Left lobe of liver (tissue), 2 donors: ENCODE data around the gene CDC25B. TPM values are rescaled to one million over a fixed set of nuclear protein-coding genes. Genes with fewer than 3 reads are reported as not detected.
"Not testable (repeated sequence)": the region's sequence is repeated elsewhere in the genome, so short reads cannot be mapped to it uniquely, and the experiment has no call there.

Source experiments
- ATAC-seq: fragments of 200-7000 bp; cut with Tn5 transposase; one replicate; pipeline ENCODE4 v1.9.1; 2020; ENCODE audit warnings: mild to moderate bottlenecking, moderate library complexity
- DNase-seq: peaks from one replicate; pipeline ENCODE4 v3.0.0-alpha.2; 2020; ENCODE audit warnings: low spot score
- total RNA-seq: library from RNA; stranded (reverse); gene quantifications from one replicate; pipeline ENCODE4 v1.2.1, GENCODE V29; 2021
- donor health status: DM: no; HTN: no; CAD: no; lungs with moderate emphysema.
- donor health status: DM: no; HTN: yes; CAD: no.

Gene CDC25B
- total RNA-seq, 1 donor from 2014 or later: 12.4 TPM

DNA sequence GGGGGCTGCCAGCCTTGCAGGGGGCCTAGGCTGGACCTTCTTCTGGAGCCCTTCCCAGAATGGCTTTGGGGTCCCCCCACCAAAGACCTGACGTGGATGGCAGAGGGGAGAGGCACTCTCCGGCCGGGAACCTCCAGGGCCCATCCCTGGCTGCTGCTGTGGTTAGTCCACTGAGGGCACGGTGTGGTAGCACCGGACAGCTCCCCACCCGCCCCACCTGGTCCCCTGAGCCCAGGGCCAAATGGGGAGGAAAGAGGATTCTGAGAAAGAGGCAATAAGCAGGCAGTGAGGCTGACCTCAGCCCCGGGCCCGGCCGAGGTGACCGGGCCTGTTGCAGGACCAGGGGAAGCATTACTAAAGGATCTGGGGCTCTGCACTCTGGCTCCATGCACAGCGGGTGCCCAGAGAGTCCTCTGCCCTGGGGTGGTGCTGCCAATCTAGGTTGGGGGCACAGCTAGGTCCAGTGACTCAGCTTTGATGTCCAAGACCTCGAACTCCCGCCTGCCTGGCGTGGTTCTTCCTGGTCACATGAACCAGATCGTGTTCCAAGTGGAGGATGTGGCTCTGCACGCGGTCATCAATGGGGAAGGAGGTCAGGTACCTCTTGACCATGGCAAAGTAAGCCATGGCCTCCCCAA, 11.8 kb upstream of the CDC25B start:
- DNase-seq (no peak), ATAC-seq (no peak)

DNA sequence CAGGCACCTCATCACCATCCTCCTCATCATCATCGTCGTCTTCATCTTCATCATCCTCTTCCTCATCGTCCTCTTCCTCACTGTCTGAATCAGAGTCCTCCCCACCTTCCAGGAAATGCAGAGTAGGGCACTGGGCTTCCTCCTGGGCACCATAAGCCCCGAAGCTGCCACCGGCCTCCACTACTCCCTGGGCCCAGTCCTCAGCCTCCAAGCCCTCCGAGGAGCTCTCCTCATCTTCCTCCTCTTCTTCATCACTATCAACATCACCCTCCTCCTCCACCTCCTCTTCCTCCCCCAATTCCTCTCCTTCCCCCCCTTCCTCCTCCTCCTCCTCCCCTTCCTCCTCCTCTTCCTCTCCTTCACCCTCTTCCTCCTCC, 11.3 kb upstream of the CDC25B start:
- DNase-seq (no peak), ATAC-seq (no peak)

DNA sequence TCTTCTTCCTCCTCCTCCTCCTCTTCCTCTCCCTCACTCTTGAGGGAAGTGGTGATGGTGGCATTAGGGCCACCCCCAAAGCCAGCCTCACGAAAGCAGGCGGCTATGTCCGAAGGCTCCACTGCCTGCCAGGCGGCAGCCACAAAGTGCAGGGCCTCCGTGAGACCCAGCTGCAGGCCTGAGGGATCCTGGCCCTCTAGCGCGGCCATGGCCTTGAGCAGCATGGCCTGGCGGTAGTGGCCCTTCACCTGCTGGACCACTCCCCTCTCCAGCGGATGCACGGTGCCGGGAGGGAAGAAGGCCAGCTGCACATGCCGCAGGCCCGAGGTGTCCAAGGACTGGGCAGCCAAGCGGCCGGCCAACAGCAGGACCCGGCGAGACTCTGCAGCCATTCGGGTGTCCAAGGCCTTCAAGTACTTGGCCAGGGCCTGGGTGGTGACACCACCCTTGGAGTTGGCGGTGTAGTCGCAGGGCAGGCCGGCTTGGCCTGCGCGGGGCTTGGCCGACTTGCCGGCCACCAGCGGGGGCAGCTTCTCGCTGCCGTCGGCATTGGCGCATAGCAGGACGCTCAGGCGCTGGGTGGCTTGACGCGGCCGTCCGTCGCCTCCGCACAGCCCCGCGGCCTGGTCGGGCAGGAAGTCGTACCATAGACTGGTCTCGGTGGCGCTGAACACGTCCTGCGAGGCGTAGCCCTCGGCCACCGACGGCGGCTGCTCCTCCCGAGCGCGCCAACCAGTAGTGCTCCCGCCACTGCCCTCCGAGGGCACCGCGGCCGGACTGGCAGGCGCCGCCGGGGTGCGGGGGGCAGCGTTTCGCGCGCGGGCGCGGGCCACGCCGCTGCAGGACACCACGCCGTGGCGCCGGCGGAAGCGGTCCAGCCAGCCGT, 10.6 kb upstream of the CDC25B start:
- DNase-seq (no peak), ATAC-seq (no peak)

DNA sequence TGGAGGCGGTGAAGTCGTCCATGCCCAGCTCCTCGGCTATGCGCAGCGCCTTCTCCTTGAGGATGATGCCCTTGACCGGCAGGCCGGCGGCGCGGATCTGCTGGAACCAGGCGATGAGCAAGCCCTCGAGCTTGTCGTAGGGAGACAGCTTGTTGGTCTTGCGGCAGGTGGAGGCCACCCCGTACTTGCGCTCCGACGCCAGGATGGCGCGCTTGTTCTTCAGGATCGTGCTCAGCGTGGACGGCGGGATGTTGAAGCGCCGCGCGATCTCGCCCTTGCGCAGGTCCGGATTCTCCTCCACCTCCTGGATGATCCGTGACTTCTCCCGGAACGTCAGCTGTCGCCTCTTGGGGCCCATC, 10.0 kb upstream of the CDC25B start:
- DNase-seq (no peak), ATAC-seq (no peak)

DNA sequence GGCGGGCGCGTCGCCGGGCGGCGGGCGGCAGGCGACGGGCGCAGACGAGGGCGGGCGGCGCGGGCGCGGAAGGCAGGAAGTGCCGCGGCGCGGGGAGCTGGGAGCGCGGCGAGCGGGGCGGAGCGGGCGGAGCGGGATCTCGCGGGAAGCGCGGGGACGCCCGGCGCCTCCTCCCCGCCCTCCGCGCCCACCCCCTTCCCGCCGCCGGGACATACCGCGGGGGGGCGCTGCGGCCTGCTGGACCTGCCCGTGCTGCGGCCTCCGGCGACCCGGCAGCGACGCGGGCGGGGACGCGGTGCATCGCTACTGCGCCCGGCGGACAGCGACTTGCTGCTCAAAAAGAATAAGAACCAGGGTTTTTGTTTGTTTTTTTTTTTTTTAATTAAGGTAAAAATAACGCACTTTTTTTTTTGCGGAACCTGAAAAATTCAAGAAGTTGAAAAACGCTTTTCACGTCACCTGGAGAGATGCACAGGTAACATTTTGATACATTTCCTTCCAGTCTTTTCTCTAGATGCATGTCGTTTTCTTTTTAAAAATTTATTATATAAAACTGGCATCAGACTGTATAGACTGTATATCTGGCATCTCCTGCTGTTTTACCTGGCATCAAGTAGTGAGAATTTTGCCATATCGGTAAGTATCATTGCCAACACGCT, 9.3 kb upstream of the CDC25B start, which contains the start of gene CENPB:
Gene CENPB (minus strand): TSS at position 76 of the 659 bp plus-strand sequence. CDS start 257 bp downstream, outside the sequence.
- peak; percentile 91 for DNase-seq
- ATAC-seq: peak; percentile 98

DNA sequence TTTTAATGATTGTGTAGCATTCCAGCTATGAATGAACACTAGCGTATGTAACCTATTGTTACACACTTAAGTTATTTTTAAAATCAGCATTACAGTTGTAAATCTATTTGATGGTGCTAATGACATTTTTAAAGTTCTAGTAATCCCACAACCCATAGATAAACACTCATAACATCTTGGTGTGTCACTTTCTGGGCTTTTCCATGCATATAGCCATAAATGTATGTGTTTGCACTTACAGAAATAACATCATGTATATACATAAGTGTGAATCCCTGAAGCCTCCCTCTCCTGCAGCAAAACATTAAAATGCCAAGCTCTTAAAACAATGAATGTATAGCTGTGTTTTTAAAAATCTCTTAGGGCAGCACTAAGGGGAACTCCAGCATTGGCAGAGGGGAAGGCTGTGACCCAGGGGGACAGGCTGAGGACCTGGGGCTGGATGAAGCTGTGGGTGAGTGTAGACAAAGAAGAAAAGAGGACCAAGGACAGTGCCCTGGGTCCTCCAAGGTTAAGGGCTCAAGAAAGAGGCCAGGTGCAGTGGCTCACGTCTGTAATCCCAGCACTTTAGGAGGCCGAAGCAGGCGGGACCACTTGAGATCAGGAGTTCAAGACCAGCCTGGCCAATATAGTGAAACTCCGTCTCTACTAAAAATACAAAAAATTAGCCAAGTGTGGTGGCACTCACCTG, 8.6 kb upstream of the CDC25B start:
- DNase-seq: no peak
- ATAC-seq: no peak

DNA sequence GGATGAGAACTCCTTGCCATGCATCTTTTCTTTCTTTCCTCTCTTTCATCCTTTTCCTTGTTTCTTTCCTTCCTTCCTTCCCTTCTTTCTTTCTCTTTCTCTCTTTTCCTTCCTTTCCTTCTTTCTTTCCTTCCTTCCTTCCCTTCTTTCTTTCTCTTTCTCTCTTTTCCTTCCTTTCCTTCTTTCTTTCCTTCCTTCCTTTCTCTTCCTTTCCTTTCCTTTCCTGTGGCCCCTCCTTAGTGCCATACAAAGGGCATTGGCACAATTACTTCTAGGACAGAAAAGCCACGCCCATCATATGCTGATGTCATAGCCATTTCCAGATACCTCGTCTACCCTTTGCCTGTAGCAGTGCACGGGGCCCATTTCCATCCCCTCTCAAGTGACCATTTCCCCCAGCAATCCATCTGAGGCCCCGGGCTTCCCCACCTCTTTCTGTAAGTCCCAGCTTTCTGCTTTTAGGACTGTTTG, 7.4 kb upstream of the CDC25B start:
- DNase-seq (no peak), ATAC-seq (no peak)

DNA sequence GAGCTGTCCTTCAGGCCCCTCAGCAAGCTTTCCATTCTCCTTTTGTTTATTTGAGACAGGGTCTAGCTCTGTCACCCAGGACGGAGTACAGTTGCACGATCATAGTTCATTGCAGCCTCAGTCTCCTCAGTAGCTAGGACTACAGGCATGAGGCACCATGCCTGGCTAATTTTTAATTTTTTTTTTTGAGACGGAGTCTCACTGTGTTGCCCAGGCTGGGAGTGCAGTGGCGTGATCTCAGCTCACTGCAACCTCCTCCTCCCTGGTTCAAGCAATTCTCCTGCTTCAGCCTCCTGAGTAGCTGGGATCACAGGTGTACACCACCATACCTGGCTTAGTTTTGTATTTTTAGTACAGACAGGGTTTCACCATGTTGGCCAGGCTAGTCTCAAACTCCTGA, 6.9 kb upstream of the CDC25B start:
- not testable (repeated sequence) for DNase-seq, ATAC-seq

DNA sequence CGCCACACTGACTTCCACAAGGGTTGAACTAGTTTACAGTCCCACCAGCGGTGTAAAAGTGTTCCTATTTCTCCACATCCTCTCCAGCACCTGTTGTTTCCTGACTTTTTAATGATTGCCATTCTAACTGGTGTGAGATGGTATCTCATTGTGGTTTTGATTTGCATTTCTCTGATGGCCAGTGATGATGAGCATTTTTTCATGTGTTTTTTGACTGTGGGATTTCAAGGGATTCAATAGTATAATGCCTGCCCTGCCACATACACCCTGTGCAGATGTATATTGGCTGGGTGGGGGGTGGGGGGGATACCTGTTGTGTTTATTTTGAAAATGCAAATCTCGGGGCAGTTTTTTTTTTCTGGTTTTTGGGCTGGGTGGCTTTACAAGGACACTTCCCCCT, 1.9 kb upstream of the CDC25B start:
- DNase-seq, ATAC-seq: not testable (repeated sequence)

DNA sequence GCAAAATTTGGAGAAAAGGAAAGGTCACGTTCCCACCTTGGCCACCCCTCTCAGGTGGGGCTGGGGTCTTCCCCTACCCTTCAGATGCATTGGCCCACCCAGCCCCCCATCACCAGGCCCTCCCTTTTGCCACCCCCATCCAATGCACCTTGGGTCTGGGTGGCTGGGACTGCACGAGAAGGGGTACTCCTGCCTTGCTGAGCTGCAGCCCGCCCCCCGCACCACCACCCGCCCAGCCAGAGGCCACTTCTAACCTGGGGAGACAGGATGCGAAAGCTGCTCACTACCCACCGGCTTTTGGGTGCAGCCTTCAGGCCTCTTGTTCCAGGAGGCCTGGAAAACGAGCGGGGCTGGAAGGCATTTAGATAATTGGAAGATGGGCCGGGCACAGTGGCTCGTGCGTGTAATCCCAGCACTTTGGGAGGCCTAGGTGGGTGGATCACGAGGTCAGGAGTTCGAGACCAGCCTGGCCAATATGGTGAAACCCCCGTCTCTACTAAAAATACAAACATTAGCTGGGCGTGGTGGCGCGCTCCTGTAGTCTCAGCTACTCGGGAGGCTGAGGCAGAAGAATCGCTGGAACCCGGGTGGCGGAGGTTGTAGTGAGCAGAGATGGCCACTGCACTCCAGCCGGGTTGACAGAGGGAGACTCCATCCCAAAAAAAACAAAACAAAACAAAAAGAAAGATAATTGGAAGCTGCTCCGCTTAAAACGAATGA, 1.2 kb upstream of the CDC25B start:
- DNase-seq: no peak
- ATAC-seq: no peak

DNA sequence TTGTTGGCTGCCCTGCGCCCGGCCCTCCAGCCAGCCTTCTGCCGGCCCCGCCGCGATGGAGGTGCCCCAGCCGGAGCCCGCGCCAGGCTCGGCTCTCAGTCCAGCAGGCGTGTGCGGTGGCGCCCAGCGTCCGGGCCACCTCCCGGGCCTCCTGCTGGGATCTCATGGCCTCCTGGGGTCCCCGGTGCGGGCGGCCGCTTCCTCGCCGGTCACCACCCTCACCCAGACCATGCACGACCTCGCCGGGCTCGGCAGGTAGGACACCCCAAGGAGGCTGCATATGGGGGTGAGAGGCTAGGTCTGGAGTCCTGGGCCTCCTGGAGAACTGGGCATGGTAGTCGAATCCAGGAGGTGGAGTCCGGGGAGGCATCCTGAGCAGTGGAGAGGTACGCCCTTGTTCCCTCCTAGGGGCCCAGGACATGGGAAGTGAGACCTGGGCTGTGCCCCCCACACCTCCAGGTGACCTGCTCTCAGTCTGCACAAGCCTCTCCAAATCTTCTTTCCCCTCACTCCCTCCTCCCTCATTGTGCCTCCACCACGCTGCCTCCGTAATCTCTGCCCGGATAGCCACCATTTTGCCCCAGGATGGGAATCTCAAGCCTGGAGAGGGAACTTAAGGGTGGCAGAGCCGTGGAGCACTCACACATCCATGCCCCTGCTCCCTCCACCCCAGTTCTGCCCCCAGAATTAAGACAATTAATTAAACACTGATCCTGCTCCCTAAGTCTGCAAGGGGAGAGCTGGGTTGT, 541 bp downstream of the CDC25B start:
- DNase-seq (no peak), ATAC-seq (no peak)

DNA sequence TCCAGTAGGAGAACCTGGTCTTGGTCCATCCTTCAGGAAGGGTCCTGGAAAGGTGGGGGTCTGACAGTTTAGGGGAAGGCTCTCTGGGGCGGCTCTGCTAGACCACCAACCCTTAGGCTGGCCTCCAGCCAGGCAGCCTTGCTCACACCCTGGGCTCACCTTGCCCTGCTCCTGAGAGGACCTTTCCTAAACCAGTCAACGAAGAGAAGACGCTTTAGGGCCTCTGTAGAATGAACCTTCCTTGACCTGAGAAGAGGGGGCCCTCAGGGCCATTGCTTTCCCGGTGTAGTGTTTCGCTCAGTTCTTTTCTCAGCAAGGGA, 1.1 kb downstream of the CDC25B start:
- no peak for ATAC-seq
- no peak for DNase-seq

DNA sequence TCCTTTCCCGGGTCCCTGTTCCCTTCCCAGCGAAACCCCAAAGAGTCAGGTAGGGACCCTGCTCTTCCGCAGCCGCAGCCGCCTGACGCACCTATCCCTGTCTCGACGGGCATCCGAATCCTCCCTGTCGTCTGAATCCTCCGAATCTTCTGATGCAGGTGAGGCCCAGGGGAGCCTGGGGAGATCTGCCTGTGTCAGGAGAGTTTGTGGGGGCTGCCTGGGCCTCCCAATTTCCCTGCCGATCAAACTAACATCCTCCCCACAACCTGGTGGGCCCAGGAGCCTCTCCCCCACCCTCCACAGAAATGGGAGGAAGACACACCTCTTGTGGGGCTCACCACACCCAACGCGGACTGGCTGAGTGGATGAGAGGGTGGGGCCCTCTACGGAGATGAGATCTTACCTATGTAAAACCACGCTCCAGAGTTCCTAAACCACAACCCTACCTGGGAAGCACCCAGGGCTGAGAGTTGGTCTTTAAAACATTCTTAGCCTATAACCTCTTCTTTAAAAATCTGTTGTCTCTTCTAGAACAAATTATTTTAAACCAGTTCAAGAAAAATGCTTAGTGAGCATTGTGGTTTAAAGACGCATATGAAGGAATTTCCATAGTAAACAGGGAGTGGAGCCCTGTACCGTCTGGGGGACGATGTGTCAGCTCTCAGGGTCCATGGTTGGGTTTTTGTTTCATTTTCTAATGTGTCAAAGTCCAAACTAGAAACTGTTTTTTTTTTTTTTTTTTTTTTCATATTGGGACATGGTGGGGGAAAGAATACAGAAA, 1.7 kb downstream of the CDC25B start:
- DNase-seq (no peak), ATAC-seq (peak; percentile 7)

DNA sequence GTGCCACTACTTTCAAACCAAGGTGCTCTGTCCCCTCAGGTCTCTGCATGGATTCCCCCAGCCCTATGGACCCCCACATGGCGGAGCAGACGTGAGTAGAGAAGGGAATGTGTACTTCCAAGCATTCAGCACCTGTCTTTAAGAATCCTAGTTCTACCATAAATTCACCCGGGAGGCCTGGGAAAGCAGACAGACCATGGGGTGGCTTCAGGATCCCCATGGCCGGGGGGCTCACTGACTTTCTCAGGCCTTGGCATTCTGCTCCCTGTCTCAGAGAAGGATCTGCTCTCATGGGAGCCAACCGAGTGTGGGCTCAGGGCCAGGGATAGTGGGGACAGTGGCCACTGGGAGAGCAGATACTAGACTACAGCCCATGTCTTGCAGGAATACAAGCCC, 2.3 kb downstream of the CDC25B start:
- DNase-seq (peak; percentile 73), ATAC-seq (peak; percentile 35)

DNA sequence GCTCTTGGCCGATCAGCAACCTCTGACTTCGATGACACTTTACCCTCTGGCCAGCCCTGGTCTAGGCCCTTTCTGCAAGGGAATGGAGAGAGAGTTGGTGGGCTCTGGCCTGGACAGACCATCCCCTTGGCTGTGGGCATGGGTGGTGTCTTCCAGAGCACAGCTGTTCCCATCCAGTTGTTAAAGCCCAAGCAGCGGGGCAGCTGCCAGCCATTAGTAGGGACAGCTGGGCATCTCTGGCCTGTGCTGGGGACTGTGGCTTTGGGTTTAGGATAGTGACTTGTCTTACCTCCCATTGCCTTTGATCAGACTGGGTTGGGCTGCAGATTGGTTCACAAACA, 2.8 kb downstream of the CDC25B start:
- ATAC-seq (no peak), DNase-seq (no peak)

DNA sequence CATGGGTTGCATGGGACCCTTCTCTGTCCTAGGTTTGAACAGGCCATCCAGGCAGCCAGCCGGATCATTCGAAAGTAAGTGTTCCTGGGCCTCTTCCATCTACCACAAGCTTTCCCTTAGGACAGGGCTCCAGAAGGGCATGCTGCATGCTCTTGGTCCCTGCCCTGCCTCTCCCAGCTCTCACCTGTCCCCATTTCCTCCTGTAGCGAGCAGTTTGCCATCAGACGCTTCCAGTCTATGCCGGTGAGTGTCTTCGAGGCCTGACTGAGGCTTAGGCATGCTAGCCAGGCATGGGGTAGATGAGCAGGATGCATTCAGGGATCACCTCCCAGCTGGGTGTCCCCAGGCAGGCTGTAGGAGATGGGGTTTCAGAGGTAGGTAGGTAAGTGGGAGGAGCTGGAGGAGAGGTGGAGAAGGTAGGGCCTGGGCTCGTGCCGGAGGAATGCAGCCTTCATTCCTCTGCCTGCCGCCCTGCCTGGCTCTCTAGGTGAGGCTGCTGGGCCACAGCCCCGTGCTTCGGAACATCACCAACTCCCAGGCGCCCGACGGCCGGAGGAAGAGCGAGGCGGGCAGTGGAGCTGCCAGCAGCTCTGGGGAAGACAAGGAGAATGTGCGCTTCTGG, 4.3 kb downstream of the CDC25B start:
- ATAC-seq (no peak), DNase-seq (no peak)

DNA sequence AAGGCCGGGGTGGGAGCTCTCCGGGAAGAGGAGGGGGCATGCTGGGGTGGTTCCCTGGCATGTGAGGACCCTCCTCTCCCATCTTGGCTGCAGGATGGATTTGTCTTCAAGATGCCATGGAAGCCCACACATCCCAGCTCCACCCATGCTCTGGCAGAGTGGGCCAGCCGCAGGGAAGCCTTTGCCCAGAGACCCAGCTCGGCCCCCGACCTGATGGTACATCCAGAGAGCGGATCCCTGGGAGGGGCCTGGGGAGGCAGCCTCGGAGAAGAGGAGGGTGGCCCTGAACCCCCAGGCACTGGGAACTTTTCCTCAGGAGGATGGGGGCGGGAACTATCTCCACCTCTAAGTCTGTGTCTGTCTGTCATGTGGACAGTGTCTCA, 4.8 kb downstream of the CDC25B start:
- ATAC-seq: no peak
- no peak for DNase-seq

DNA sequence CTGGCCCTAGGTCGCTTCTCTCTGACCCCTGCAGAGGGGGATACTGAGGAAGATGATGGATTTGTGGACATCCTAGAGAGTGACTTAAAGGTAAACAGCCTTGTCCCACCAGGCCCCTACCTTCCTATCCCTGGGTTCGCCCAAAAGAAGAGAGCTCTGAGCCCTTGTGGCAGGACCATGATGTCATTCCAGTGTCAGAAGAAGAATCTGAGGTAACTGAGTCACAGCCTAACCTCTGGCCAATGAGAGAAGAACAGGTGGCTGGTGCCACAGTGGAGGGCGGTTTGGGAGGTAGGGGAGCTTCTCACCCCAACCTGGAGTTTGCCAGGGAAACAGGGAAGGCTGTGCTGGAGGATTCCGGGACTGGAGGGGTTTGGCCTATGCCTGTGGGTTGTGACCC, 5.2 kb downstream of the CDC25B start:
- DNase-seq: no peak
- no peak for ATAC-seq

DNA sequence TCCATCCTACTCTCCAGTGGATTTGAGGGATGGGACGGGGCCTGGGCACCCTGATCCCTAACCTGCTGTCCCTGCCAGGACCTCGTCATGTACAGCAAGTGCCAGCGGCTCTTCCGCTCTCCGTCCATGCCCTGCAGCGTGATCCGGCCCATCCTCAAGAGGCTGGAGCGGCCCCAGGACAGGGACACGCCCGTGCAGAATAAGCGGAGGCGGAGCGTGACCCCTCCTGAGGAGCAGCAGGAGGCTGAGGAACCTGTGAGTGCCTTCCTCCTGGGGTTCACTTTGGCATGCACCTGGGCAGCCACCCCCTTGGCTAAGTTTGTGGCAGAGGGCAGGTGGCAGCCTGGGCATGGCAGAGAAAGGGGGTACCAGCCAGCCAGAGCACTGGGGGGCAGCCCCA, 5.7 kb downstream of the CDC25B start:
- no peak for ATAC-seq

More for the DNA sequence above, 5.7 kb downstream of the CDC25B start:
- no peak for DNase-seq
